Stimulated activated CD4-positive, alpha-beta T cell treated with anti-CD3 and anti-CD28 coated beads, Interleukin-2, amount 100 ng/mL, for 48 hours (primary cell): Measurements from ENCODE around the gene SELENOW.

Experiments
- DNase-seq, 2 donors: peaks; one replicate each; pipeline ENCODE4 v3.0.0-alpha.2; 2020

The SELENOW gene

GRCh38 chr19:47826800-47827199 is 48.3 kb downstream of the SELENOW start:
- no peak for DNase-seq

GRCh38 chr19:47832723-47833122 is 54.2 kb downstream of the SELENOW start:
- no peak for DNase-seq
